COLO668 (cell line): Measurements from ENCODE around the gene PPARGC1A.

Experiments used
- DNase-seq: peaks from one replicate; lab custom pipeline; 2025; ENCODE audit not compliant: unreplicated experiment; lab: John Stamatoyannopoulos, UW

PPARGC1A gene

DNA sequence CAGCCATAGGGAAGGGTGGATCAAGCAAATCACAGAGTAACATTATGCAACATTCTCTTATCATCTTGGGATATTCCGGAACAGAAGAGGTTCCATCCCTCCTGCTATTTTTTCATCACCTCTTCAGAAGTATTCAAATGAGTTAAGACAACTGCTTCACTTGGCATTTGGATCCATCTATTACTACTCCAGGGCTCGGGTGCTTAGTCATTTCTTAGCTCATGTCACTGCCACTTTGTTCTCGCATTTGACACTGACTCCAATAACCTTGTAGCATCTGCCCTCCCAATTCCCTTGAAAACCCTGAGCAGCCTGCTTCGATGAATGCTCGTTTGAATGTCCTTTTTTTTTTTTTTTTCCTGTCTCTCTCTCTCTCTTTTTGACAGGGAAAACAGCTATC lies 114.9 kb downstream of the PPARGC1A start:
- no peak for DNase-seq

DNA sequence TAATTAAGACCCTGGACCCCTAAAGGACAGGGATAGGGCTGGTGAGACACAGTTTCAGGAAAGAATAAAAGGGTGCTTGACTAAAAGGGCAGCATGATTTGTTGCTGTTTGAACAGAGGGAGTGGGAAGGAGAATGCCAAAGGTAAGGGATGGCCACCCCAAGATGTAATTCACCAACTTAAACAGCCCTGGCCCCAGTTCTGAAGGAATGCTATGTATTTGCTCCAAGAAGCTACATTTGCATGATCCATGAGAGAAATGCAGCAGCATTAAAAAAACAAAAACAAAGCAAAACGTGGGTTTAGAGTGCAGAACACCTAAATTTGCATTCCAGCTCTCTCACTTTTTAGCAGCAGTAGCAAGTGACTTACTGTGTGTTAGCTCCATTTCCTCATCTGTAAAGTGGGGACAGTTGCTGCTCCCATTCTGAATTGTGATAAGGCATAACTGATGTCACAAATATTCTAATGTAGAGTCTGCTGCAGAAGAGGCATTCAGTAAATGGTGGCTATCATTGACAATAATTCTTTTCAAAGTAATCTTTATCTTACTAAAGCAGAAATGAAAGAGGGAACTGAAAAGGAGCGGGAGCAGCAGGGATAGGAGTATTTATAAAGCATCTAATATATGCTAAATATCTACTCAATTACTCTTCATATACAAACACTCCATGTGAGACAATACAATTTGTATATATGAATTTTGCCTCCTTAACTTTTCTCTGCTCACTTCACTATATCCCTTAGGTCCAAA lies 115.8 kb downstream of the PPARGC1A start:
- DNase-seq, result no peak

DNA sequence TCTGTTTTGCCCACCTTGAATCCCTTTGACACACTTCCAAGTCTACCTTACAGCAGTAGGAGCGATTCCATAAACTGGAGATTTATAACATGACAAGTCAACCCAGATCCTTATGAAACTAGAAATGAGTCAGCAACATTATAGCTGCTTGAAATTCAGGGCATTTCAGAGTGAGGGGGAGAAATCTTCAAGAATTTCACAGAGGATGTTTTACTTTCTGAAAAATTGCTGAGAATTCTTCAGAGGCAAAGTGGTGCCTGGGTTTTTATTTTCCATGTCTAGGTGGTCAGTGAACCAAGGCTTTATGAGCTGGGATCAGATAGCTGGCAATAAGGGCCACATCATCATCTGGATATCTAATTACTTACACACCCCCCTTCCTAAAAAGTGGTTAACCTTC lies 119.8 kb downstream of the PPARGC1A start:
- no peak for DNase-seq

DNA sequence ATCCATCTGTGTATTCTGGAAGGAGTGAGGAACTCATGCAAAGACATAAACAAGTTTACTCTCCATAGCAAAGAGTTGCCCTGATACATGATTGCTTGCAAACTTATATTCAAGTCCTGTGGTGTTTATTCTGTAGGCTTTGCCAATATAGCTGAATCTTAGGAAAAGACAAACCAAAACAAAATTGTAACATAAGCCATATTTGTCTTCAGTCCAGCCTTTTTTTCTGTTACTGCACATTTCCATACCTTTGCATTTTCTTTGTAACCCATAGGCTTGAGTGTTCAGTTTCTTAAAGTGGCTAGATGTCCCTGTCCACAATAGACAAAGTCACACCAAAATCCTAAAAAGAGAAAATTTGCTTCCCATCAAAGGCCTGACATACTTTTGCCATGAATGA lies 120.4 kb downstream of the PPARGC1A start:
- no peak for DNase-seq

DNA sequence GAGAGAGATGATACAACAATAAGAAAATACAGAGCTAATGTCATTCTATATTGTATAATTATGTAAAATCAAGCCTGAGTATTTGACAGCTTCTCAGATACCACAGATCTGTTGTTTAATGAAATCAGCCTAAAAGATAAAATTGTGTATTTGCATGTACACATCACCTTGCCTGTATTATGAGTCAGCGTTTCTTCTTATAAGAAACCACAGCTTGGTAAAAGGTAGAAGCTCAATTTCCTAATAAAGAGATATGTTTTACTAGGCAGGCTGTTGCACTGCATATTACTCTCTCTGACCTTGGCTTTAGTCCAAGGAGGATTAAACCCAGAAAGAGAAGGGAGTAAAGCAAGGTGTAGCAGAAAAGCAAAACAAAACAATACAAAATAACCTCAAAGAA lies 121.3 kb downstream of the PPARGC1A start:
- DNase-seq, result no peak

DNA sequence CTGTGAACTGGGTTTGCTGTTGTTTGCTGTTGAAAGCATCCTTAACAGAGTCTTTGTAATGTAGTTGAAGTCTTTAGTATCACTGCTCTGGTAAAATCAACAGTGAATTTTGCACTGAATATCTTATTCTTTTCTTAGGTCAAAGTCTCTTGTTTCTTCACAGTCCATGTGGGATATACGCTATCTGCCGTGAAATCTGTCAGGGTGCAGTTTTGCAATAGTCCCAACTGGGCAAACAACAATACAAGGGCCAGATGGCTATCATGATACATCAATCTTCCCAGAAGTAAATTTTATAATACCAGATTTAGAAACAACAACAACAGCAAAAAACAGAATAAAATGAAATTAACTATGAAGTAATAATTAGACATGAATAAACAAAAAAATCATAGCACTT lies 123.5 kb downstream of the PPARGC1A start:
- no peak for DNase-seq

DNA sequence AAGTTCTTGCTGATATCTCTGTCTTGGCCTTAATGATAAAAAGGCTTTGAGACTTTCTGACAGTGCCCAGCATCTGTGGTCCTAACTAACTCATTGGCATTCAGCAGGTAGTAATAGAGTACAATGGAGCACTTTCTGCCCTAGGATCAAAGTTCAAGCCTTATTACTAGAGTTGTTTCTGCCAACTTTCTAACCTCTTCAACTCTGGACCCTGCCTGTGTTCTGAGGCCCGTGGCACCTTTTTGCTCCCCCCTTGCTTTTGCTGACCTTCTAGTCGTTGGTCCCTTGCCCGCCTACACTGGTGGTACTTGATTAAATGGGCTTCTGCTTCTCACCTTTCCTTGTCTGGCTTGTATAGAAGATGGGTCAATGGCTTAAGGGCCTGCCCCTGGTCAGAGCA lies 126.3 kb downstream of the PPARGC1A start:
- no peak for DNase-seq

DNA sequence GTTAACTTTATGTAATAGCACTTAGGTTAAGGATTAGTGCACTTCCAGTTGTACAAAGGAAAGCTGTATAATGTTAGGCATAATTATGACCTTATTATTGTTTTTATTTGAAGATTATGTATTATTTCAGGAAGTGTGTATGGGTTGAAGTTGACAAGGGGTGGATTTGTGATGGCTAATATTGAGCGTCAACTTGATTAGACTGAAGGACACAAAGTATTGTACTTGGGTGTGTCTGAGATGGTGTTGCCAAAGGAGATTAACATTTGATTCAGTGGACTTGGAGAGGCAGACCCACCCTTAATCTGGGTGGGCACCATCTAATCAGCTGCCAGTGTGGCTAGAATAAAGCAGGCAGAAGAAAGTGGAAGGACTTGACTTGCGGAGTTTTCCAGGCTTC lies 127.3 kb downstream of the PPARGC1A start:
- no peak for DNase-seq

DNA sequence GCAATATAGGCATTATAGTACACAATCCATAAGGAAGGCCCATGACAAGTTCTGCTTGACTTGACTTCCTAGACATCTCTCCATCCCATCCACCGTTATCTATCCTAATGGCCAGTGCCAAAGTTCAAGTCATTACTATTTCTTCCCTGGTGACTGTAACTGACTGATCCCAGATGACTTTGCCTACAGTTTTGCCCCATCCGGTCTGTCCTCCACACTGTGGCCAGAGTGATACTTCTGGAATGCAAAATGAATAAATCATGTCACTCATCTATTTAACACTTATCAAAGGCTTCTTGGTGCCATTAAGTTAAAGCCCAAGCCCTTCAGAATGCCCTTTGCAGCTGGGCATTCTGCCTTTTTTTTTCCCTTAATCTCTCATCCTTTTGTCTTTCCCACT lies 130.8 kb downstream of the PPARGC1A start:
- no peak for DNase-seq

DNA sequence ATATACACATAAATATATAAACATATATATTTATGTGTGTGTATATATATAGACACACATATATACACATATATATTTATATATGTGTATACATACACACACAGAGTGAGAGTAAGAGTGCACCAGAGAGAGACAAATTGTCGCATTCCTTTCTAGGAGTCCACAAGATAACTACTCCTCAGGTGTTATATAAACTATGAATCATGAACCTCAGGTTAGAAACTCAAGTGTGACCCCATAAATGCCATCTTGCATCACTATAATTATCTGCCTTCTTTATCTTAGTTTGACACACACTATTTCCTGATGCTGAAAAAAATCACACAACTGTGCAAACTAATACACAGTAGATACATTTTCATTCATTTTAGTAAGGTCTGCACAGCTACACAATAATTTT lies 135.2 kb downstream of the PPARGC1A start:
- DNase-seq, result no peak

DNA sequence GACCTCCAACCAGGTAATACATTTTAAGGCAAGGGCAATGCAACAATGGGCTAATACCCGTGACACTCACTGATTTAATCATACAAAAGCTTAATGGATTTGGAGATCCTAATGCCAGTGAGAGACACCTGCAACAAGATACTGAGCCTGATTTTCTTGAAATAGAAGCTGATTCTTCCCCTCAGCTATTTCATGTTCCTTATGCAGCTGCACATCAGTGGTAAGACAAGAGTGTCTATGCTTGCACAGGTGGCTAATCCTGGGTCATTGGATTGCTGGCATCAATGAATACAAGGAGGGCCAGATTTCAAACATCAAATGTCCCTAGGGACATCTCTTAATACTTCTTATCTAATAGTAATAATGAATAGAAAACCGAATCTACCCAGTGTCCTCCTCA lies 139.7 kb downstream of the PPARGC1A start:
- no peak for DNase-seq

DNA sequence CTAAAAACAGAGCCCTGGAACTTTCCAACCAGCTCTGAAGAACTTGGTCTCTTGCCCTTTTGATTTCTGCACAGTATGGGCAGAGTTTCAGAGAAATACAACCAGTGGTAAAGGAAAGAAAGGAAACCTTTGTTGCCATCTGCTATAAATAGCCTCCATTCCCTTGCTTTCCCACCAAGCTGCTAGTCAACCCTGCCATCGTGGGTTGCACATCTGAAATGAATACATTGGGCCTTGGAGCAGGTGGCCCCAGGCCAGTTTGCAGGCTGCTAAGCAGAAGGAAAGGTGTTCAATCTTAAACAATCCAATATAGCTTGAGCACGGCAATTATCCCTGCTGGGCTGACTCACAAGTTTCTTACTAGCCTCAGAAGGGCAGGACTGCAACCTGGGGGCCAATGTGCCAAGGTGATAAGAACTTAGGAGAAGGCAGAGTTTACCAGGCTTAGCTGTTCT lies 142.5 kb downstream of the PPARGC1A start:
- DNase-seq, result no peak

DNA sequence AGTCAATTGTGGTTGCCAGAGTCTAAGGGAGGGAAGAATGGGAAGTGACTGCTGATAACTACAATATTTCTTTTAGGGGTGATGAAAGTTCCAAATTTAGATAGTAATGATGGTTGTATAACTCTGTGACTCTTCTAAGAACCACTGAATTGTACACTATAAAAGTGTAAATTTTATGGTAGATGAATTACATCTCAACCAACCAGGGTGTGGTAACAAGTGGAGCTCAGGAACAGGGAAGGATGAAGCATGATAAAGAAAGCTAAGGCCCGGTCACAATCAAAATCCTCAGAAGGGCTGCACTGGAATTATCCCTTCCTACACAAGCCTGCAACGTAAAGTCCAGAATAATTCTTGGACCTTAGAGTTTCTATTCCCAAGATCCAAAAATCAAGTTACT lies 143.2 kb downstream of the PPARGC1A start:
- DNase-seq, result no peak

DNA sequence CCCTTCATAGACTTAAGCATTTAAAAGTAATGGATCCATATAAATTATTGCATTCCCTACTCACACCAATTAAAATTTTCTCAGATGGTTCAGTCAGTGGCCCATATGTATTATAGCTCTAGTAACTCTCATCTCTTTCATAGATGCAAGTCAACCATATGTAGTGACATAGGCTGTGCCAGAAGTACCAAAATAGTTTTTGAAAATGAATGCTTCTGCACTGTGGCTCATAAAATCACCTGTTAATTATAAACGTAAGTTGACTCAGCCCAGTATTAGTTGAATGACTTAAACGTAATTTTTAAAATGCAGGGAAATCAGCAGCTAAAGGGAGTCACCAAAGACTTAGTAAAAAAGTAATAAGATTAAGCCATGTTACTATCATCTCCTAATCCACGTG lies 143.8 kb downstream of the PPARGC1A start:
- no peak for DNase-seq

DNA sequence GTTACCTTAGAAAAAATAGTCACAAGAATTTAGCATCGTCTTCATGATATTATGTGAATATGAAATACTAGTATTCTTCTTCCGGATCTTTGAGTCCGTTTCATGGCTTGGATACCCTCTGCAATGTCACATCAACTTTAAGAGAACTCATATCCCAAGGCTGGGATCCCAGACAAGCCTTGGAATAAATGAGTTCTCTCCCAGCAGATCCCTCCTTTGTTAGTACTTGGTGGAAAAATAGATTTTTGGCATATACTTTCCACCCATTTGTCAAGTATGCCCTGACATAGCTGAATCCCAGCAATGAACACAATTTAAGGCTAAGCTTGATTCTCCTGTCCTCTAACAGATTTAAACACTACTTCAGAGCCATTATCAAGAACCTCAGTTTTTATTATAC lies 144.5 kb downstream of the PPARGC1A start:
- DNase-seq, result no peak
